IMR-90 (cell line): ENCODE measurements around the gene DHX40. TPM values are rescaled to one million over a fixed set of nuclear protein-coding genes. Genes with fewer than 3 reads are reported as not detected.

Experiments
- ATAC-seq: fragments of 200-7000 bp; cut with Tn5 transposase; 2 replicates; pipeline ENCODE4 v1.9.1; 2020; ENCODE audit warnings: low read depth, mild to moderate bottlenecking, moderate library complexity
- Bru-seq: library from RNA; stranded (reverse); fragments of 400-500 nt; gene quantifications from one replicate; lab custom pipeline; 2021; lab: Mats Ljungman, UMichigan
- BruChase-seq, 2 experiments: library from RNA; stranded (reverse); fragments of 400-500 nt; gene quantifications; one replicate each; lab custom pipeline; 2021; lab: Mats Ljungman, UMichigan
- BruUV-seq: library from RNA; stranded (reverse); fragments of 400-500 nt; replicated peaks from 2 replicates; lab custom pipeline; 2021; lab: Mats Ljungman, UMichigan
- CTCF ChIA-PET: fragments of 300-600 bp; formaldehyde crosslinking; extraction: SDS; loops from one replicate; lab custom pipeline; 2021; ENCODE audit warnings: antibody characterized with exemption; lab: Yijun Ruan, JAX
- POLR2A ChIA-PET: fragments of 300-600 bp; sonication (Branson Sonifier 250); formaldehyde crosslinking; loops from one replicate; lab custom pipeline; 2022; ENCODE audit warnings: antibody characterized with exemption; ENCODE audit not compliant: unreplicated experiment; lab: Charles Lee
- DNase-seq: peaks from one replicate; pipeline ENCODE4 v3.0.0; 2013
- H2AFZ ChIP-seq: replicated peaks from 2 replicates; pipeline ENCODE3; 2013; ENCODE audit warnings: low read length, mild to moderate bottlenecking; ENCODE audit not compliant: poor library complexity
- H2AK5ac ChIP-seq: 2 replicates; pipeline ENCODE4 v1.6.1; 2013; ENCODE audit warnings: low read depth, low read length, inconsistent platforms
- H2AK9ac ChIP-seq: replicated peaks from 2 replicates; pipeline ENCODE3; 2013; ENCODE audit warnings: mild to moderate bottlenecking, low read depth, low read length, moderate library complexity; ENCODE audit not compliant: poor library complexity
- H2BK120ac ChIP-seq: 2 replicates; pipeline ENCODE4 v1.6.1; 2013; ENCODE audit warnings: low read depth, low read length, inconsistent platforms
- H2BK15ac ChIP-seq: 3 replicates; pipeline ENCODE4 v1.6.1; 2013; ENCODE audit warnings: low read depth, low read length, inconsistent platforms
- H2BK20ac ChIP-seq: 2 replicates; pipeline ENCODE4 v1.6.1; 2013; ENCODE audit warnings: low read depth, mild to moderate bottlenecking, inconsistent platforms, low read length, moderate library complexity
- H2BK5ac ChIP-seq: 2 replicates; pipeline ENCODE4 v1.6.1; 2013; ENCODE audit warnings: mild to moderate bottlenecking, low read depth, low read length, inconsistent platforms; ENCODE audit not compliant: poor library complexity, severe bottlenecking
- H3K14ac ChIP-seq: replicated peaks from 2 replicates; pipeline ENCODE4 v1.6.1; 2013; ENCODE audit warnings: low read depth, low read length, inconsistent platforms
- H3K18ac ChIP-seq: 2 replicates; pipeline ENCODE4 v1.6.1; 2013; ENCODE audit warnings: low read depth, low read length, control low read depth
- H3K23ac ChIP-seq: 2 replicates; pipeline ENCODE4 v1.6.1; 2013; ENCODE audit warnings: low read depth, low read length, inconsistent platforms
- H3K27ac ChIP-seq: 2 replicates; pipeline ENCODE4 v1.5.1; 2013; ENCODE audit warnings: mild to moderate bottlenecking, control low read depth, low read length; ENCODE audit not compliant: insufficient read depth
- H3K27me3 ChIP-seq: 2 replicates; pipeline ENCODE4 v1.6.1; 2013; ENCODE audit warnings: low read length; ENCODE audit not compliant: control insufficient read depth, insufficient read depth
- H3K36me3 ChIP-seq: 2 replicates; pipeline ENCODE4 v1.6.1; 2013; ENCODE audit warnings: low read length, mixed read lengths; ENCODE audit not compliant: control insufficient read depth, insufficient read depth
- H3K4ac ChIP-seq: 2 replicates; pipeline ENCODE4 v1.6.1; 2013; ENCODE audit warnings: low read depth, low read length, inconsistent platforms
- H3K4me1 ChIP-seq: 2 replicates; pipeline ENCODE4 v1.6.1; 2013; ENCODE audit warnings: low read length, mixed read lengths; ENCODE audit not compliant: control insufficient read depth, insufficient read depth
- H3K4me2 ChIP-seq: 2 replicates; pipeline ENCODE4 v1.6.1; 2013; ENCODE audit warnings: low read depth, mild to moderate bottlenecking, control low read depth, low read length, moderate library complexity
- H3K4me3 ChIP-seq: 2 replicates; pipeline ENCODE4 v1.5.1; 2013; ENCODE audit warnings: low read depth, mild to moderate bottlenecking, control low read depth, low read length, moderate library complexity; ENCODE audit not compliant: insufficient read depth
- H3K56ac ChIP-seq: 2 replicates; pipeline ENCODE4 v1.6.1; 2013; ENCODE audit warnings: low read length, inconsistent platforms; ENCODE audit not compliant: insufficient read depth; ENCODE audit errors: extremely low read depth
- H3K79me1 ChIP-seq, 2 experiments: 2 replicates each; pipeline ENCODE4 v1.6.1; 2013; ENCODE audit warnings: low read length in 2 of 2, inconsistent platforms in 1 of 2, low read depth in 1 of 2
- H3K9ac ChIP-seq: 2 replicates; pipeline ENCODE4 v1.6.1; 2013; ENCODE audit warnings: low read depth, low read length, control low read depth
- H3K9me1 ChIP-seq: 2 replicates; pipeline ENCODE4 v1.6.1; 2013; ENCODE audit warnings: low read length, inconsistent platforms; ENCODE audit not compliant: insufficient read depth
- H3K9me3 ChIP-seq: 2 replicates; pipeline ENCODE4 v1.6.1; 2013; ENCODE audit warnings: low read length; ENCODE audit not compliant: control insufficient read depth, insufficient read depth
- H4K20me1 ChIP-seq: 2 replicates; pipeline ENCODE4 v1.6.1; 2013; ENCODE audit warnings: low read length, inconsistent platforms; ENCODE audit not compliant: insufficient read depth
- H4K5ac ChIP-seq: 2 replicates; pipeline ENCODE4 v1.6.1; 2013; ENCODE audit warnings: mild to moderate bottlenecking, low read depth, low read length, control low read depth
- H4K8ac ChIP-seq, 2 experiments: 2 replicates each; pipeline ENCODE4 v1.6.1; 2013; ENCODE audit warnings: low read depth in 2 of 2, low read length in 2 of 2, control low read depth in 1 of 2, inconsistent platforms in 1 of 2
- H4K91ac ChIP-seq: 2 replicates; pipeline ENCODE4 v1.6.1; 2013; ENCODE audit warnings: low read depth, low read length, inconsistent platforms; ENCODE audit not compliant: insufficient read depth
- FOS ChIP-seq: fragments of 150-350 bp; IDR thresholded peaks from 2 replicates; pipeline ENCODE4 v1.6.1; 2016; ENCODE audit warnings: low read depth, low read length
- MAZ ChIP-seq: IDR thresholded peaks from 2 replicates; pipeline ENCODE4 v1.6.1; 2012; ENCODE audit warnings: low read depth, mild to moderate bottlenecking, low read length, improper control_type of control experiment, moderate library complexity, borderline replicate concordance
- MXI1 ChIP-seq: IDR thresholded peaks from 2 replicates; pipeline ENCODE4 v1.6.1; 2012; ENCODE audit warnings: low read depth, mild to moderate bottlenecking, low read length, moderate library complexity, borderline replicate concordance
- NFE2L2 ChIP-seq: fragments of 150-350 bp; IDR thresholded peaks from 2 replicates; pipeline ENCODE4 v1.6.1; 2016; ENCODE audit warnings: low read depth, mild to moderate bottlenecking, low read length
- POLR2A ChIP-seq: IDR thresholded peaks from 2 replicates; pipeline ENCODE4 v1.6.1; 2012; ENCODE audit warnings: mild to moderate bottlenecking, low read depth, low read length
- RCOR1 ChIP-seq: IDR thresholded peaks from 2 replicates; pipeline ENCODE4 v1.6.1; 2012; ENCODE audit warnings: mild to moderate bottlenecking, low read length, improper control_type of control experiment; ENCODE audit not compliant: insufficient replicate concordance
- WGBS, 2 experiments: methylation state at CpG; one replicate each; pipeline versions ENCODE4 v1.1.5 to v1.1.7; 2013; ENCODE audit warnings: missing lambda C conversion rate in 2 of 2; ENCODE audit not compliant: insufficient read length in 1 of 2; ENCODE audit errors: extremely low coverage in 2 of 2; 5-methylcytosine and 5-hydroxymethylcytosine counted together
- dilution Hi-C: fragments of 300-500 bp; cut with HindIII; formaldehyde crosslinking; loops from one replicate; pipeline ENCODE4 v1.14.3; 2018; ENCODE audit warnings: low sequenced_read_pairs; ENCODE audit not compliant: unreplicated experiment
- in situ Hi-C: fragments of 300-500 bp; cut with MboI; formaldehyde crosslinking; loops from 3 replicates; pipeline ENCODE4 v1.14.3; 2019; ENCODE audit warnings: low sequenced_read_pairs, inconsistent platforms, mixed read lengths
- intact Hi-C: fragments of 100-400 bp; cut with micrococcal nuclease; formaldehyde crosslinking; loops from 2 replicates; pipeline ENCODE4 v1.10.0; 2022
- long read RNA-seq: library from polyadenylated mRNA; unstranded; transcript quantifications from one replicate; pipeline ENCODE4 v2.0.0, GENCODE V29; 2021; ENCODE audit not compliant: unreplicated experiment
- polyA plus RNA-seq, 3 experiments: library from polyadenylated mRNA; depleted of rRNA; stranded (reverse); fragments of >200 nt; gene quantifications; 2 replicates each; pipeline ENCODE4 v1.2.3, GENCODE V29; 2012; ENCODE audit warnings: low replicate concordance in 1 of 3
- total RNA-seq: library from RNA; depleted of rRNA; stranded (reverse); fragments of >200 nt; gene quantifications from 2 replicates; pipeline ENCODE4 v1.2.3, GENCODE V29; 2012; rRNA removed
- TF ChIP-seq, protein P1 (sequence below): conservative IDR thresholded peaks from 2 replicates; pipeline ENCODE4 v1.5.1; 2012; ENCODE audit warnings: mild to moderate bottlenecking, low read depth, low read length, improper control_type of control experiment
- TF ChIP-seq, protein P2 (sequence below): fragments of 150-350 bp; IDR thresholded peaks from 2 replicates; pipeline ENCODE4 v1.6.1; 2017; ENCODE audit warnings: mild to moderate bottlenecking, antibody characterized with exemption, low read length, low read depth

DHX40 gene, protein sequence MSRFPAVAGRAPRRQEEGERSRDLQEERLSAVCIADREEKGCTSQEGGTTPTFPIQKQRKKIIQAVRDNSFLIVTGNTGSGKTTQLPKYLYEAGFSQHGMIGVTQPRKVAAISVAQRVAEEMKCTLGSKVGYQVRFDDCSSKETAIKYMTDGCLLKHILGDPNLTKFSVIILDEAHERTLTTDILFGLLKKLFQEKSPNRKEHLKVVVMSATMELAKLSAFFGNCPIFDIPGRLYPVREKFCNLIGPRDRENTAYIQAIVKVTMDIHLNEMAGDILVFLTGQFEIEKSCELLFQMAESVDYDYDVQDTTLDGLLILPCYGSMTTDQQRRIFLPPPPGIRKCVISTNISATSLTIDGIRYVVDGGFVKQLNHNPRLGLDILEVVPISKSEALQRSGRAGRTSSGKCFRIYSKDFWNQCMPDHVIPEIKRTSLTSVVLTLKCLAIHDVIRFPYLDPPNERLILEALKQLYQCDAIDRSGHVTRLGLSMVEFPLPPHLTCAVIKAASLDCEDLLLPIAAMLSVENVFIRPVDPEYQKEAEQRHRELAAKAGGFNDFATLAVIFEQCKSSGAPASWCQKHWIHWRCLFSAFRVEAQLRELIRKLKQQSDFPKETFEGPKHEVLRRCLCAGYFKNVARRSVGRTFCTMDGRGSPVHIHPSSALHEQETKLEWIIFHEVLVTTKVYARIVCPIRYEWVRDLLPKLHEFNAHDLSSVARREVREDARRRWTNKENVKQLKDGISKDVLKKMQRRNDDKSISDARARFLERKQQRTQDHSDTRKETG
- total RNA-seq = 44.4 and 54.2 TPM in 2 replicates
- 13.2 and 17.4 TPM in 2 replicates for polyA plus RNA-seq (2012; rRNA removed)
- polyA plus RNA-seq (2012; cell fraction: cytosol; rRNA removed) = 2.7 and 3.5 TPM in 2 replicates
- 1.5 and 13.8 TPM in 2 replicates for polyA plus RNA-seq (2012; cell fraction: nucleus; rRNA removed; ENCODE audit: low replicate concordance)
- Bru-seq, nascent RNA = percentile 55 among the genes with signal in this experiment
- percentile 64 among the genes with signal in this experiment for BruChase-seq, experiment 1, labeled RNA remaining after a 6-hour chase
- percentile 56 among the genes with signal in this experiment for BruChase-seq, experiment 2, labeled RNA remaining after a 2-hour chase
- long read RNA-seq, transcript DHX40-201 (18 exons, 3,660 nt) = major isoform, 29 of 38 reads
- long read RNA-seq, partial matches to known transcripts = 2 of 38 reads
- long read RNA-seq, other reads (novel, unspliced or antisense) = 7 of 38 reads

DNA sequence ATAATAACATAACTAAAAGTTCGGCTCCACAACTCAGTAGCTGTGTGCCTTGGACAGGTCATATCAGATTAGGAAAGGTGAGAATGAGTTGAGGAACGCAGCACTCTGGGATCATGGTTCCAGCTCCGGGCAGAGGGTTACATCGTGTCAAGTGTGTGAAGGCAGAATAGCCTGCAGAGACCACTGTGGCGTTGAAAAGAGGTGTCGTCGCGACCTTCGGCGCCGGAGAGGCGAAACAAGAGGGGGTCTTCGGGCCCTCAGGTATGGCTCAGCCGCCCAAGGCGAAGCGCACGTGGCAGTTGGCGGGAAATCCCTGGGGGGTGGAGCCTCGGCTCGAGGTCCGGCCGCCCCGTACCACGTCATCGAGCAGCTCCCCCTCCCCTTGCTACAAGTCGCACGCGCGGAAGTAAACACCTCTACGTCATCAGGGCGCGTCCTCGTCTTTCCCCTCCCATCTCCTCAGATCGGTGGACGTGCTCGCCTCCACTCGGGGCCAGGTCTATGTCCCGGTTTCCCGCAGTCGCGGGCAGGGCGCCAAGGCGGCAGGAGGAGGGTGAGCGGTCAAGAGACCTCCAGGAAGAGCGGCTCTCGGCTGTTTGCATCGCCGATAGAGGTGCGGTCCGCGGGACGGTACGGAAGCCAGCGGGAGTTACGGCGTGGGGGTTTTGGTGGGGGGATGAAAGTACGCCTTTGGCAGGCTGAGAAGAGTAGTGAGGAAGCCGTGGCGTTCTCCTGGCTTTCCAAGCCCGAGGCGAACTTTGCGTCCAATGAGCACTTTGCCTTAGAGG lies at the start of gene DHX40:
Gene DHX40, plus strand, starts transcription at position 440 of the 788 bp plus-strand sequence. Its CDS starts 62 bp downstream, at position 502.
- CTCF ChIA-PET = interaction anchor here (1.1 kb wide), 1 partner anchor 255 kb away, joined by 3 read pairs; no protein-coding TSS in a partner anchor
- TF ChIP-seq, protein P1, sequence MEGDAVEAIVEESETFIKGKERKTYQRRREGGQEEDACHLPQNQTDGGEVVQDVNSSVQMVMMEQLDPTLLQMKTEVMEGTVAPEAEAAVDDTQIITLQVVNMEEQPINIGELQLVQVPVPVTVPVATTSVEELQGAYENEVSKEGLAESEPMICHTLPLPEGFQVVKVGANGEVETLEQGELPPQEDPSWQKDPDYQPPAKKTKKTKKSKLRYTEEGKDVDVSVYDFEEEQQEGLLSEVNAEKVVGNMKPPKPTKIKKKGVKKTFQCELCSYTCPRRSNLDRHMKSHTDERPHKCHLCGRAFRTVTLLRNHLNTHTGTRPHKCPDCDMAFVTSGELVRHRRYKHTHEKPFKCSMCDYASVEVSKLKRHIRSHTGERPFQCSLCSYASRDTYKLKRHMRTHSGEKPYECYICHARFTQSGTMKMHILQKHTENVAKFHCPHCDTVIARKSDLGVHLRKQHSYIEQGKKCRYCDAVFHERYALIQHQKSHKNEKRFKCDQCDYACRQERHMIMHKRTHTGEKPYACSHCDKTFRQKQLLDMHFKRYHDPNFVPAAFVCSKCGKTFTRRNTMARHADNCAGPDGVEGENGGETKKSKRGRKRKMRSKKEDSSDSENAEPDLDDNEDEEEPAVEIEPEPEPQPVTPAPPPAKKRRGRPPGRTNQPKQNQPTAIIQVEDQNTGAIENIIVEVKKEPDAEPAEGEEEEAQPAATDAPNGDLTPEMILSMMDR = no peak
- TF ChIP-seq, protein P2, sequence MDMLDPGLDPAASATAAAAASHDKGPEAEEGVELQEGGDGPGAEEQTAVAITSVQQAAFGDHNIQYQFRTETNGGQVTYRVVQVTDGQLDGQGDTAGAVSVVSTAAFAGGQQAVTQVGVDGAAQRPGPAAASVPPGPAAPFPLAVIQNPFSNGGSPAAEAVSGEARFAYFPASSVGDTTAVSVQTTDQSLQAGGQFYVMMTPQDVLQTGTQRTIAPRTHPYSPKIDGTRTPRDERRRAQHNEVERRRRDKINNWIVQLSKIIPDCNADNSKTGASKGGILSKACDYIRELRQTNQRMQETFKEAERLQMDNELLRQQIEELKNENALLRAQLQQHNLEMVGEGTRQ = peak; percentile 54; the same call in 1 of the 2 replicates
- TF ChIP-seq NFE2L2 (peak; percentile 11; the same call in 1 of the 2 replicates), POLR2A (peak; percentile 75), MXI1 (peak; percentile 91; the same call in 1 of the 2 replicates), FOS (no peak), RCOR1 (peak; percentile 77), MAZ (peak; percentile 100)

More for the DNA sequence above, at the start of gene DHX40:
- WGBS, 2 experiments = 14% methylated on average over 40 of the region's 62 CpGs; no CpG with 5 or more reads in 1 of the 2 experiments
- peaks cover 6 to 26% of the 10 kb centered on the region in 2 experiments; a peak in 3 of 4 replicates for H3K79me1 ChIP-seq
- dilution Hi-C loops = no loop called here
- H3K9me1 ChIP-seq = 0 out of 2 replicates have a peak, but pooled peaks cover 2% of the 10 kb centered on the region
- H4K5ac ChIP-seq = peak within 1 kb of the TSS; percentile 59
- peak within 1 kb of the TSS; percentile 41; the same call in 1 of the 2 replicates for H2BK20ac ChIP-seq
- no peaks in the 10 kb centered on the region for H3K27me3 ChIP-seq
- DNase-seq (peak; percentile 96), ATAC-seq (peak; percentile 97)
- peak within 1 kb of the TSS; percentile 73 for H3K4me2 ChIP-seq
- H4K8ac ChIP-seq = peak within 1 kb of the TSS; percentile 91 to 95
- peak within 1 kb of the TSS; percentile 84 for H2AK9ac ChIP-seq
- peak within 1 kb of the TSS; percentile 41 for H2AK5ac ChIP-seq
- H3K27ac ChIP-seq = peak within 1 kb of the TSS; percentile 62
- peak within 1 kb of the TSS; percentile 65 for H3K9ac ChIP-seq
- H3K14ac ChIP-seq = peak within 1 kb of the TSS; percentile 65
- no peaks in the 10 kb centered on the region for H3K9me3 ChIP-seq
- peak within 1 kb of the TSS; percentile 90 for H3K4ac ChIP-seq
- H3K4me1 ChIP-seq = 0 out of 2 replicates have a peak, but pooled peaks cover 2% of the 10 kb centered on the region
- H3K23ac ChIP-seq = no peak within 1 kb of the TSS; the same call in 1 of the 2 replicates
- no peaks in the 10 kb centered on the region for H3K36me3 ChIP-seq
- in situ Hi-C loops = no loop called here
- no peak within 1 kb of the TSS for H3K18ac ChIP-seq
- BruUV-seq = no TSS peak
- H2AFZ ChIP-seq = peak within 1 kb of the TSS; percentile 100
- no peak within 1 kb of the TSS for H3K56ac ChIP-seq
- POLR2A ChIA-PET = interaction anchor here (0.6 kb wide), 1 partner anchor 278 kb away, joined by 3 read pairs; no protein-coding TSS in a partner anchor
- peak within 1 kb of the TSS; percentile 91 for H3K4me3 ChIP-seq
- H2BK15ac ChIP-seq = peak within 1 kb of the TSS; percentile 67; the same call in 1 of the 3 replicates
- H2BK5ac ChIP-seq = peak within 1 kb of the TSS; percentile 52
- H2BK120ac ChIP-seq = peak within 1 kb of the TSS; percentile 56
- H4K20me1 ChIP-seq = no peaks in the 10 kb centered on the region
- intact Hi-C loops = no loop called here
- peak within 1 kb of the TSS; percentile 43; the same call in 1 of the 2 replicates for H4K91ac ChIP-seq
